Stimulated activated CD8-positive, alpha-beta memory T cell treated with anti-CD3 and anti-CD28 coated beads, Interleukin-4, amount 100 ng/mL, for 24 hours (primary cell): Measurements from ENCODE around the gene CADM1.

Source experiments
- DNase-seq: peaks from one replicate; pipeline ENCODE4 v3.0.0-alpha.2; 2020; ENCODE audit warnings: low read depth

The CADM1 gene

DNA sequence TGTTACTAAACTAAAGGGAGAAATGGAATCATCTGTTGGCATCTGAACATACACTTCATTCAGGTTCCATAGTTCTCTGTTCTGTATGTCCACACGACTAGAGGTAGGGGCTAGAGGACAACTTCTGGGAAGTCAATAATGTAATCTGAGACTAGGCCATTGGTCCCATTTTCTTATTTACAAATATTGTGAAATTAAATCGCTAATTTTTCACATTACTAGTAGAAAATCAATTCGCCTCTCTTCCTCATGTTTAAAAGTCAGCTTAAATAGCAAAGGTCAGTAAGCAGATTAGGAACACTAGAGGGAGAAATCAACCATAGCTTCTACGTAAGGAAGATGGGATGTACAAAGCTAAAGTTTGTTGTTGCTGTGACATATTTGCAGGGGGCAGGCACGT, 59.7 kb downstream of the CADM1 start:
- no peak for DNase-seq

DNA sequence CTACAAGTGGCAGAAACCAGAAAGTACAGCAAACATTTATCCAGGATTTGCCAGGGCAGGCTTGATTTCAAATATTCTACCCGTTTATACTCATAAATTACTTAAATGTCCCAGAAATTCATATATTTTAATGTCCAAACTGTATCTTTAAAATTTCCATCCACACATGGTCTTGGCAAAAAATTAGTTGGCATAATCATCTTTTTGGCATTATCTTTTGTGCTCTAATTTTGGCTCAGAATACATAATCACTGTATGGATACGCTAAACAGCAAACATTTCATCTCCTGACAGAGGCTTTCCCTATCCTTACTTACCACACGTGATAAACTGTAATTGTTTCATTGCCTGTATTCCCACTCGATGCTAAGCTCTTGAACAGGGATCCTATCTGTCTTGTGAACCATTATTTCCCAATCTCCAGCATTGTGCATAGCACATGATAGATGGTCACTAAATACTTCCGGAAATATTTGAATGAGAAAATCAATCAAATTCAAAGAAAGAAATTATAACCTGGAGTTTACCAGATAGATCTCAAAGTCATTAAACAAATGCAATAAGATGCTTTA, 64.2 kb downstream of the CADM1 start:
- no peak for DNase-seq

DNA sequence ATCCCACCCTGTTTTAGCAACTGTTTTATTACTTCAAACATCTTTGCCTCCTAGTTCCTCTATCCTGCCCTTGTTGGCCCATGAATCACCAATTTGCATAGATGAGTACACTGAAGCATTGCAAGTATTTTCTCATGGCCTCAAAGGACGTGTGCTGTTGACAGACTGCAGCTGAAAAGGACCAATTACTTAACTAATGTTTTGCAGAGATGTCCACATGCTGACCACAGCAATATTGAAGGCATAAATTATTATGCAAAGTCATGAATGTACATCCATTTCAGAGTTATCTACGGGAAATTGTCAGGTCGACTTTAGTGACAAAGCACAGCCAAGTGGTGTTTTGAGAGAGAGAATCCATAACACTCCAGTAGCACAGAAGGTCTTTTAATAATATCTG, 64.8 kb downstream of the CADM1 start:
- DNase-seq, result no peak

GRCh38 chr11:115437902-115438575, 66.2 kb downstream of the CADM1 start:
- no peak for DNase-seq

- DNase-seq, result no peak
Measured at GRCh38 chr11:115430345-115430744, 73.9 kb downstream of the CADM1 start.

DNA sequence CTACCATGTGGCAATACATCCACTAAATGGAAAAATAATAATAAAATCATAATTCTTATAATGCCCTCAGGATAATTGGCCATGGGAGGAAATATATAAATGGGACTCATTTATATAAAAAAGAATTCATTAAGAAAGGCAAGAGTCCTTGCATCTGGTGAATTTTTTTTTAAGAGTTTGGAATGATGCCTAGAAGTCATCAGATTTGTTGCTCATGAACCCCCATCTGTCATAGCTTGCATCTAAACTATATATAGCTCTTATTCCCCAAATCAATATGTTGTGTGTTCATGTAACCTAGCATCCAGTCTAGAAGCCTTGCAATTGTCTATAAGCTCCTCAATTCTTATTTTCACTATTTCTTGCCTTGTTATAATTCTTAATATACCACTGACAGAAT, 75.9 kb downstream of the CADM1 start:
- DNase-seq, result no peak

DNA sequence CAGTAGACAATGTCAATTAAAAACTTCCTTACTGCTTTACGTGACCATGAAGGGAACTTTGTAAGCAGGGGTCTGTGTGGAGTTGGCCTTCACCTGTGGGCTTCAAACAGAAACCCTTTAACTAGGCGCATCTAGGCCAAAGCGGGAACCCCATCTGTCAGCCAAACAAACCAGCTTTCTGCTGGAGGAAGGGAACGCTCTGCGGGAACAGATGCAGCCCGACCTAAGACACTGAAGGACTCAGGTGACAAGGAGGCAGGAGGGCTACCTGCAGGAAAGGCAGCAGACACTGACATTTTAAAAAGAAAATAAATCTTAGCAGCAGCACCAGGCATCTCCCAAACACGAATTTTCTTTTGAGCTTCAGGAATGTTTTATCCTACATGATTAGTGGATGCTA, 78.4 kb downstream of the CADM1 start:
- no peak for DNase-seq

- DNase-seq, result no peak
Measured at GRCh38 chr11:115425250-115425649, 79.0 kb downstream of the CADM1 start.

- DNase-seq, result no peak
Measured at GRCh38 chr11:115423728-115424459, 80.3 kb downstream of the CADM1 start.

GRCh38 chr11:115421992-115422689, 82.1 kb downstream of the CADM1 start:
- no peak for DNase-seq

DNA sequence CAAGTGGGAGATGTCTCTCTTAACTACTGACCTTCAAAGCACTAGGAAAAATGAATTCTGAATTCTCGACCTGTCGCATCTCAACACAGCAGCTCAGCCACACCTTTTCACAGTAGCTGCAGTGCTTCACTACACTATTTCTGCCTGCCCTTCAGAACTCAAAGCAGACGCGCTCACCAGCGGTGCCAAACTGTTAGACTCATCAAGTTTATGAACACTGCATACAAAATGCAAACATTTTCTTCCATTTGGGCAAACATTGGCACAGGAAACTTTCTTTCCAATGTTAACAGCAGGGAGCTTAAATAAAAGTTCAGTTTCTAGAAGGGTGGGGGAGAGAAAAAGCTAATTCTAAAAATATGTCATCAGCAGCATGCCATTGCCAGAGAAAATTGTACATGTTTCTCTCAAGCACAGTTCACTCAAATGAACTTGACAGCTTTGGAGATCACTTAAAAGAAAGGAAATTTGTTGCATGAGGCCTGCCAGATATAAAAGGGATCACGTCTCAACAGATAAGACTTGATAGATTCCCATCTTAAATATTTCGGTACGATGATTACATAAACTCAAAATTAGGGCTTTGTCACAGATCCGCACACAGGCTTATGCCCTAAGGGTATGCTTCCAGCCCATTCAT, 82.7 kb downstream of the CADM1 start:
- no peak for DNase-seq

DNA sequence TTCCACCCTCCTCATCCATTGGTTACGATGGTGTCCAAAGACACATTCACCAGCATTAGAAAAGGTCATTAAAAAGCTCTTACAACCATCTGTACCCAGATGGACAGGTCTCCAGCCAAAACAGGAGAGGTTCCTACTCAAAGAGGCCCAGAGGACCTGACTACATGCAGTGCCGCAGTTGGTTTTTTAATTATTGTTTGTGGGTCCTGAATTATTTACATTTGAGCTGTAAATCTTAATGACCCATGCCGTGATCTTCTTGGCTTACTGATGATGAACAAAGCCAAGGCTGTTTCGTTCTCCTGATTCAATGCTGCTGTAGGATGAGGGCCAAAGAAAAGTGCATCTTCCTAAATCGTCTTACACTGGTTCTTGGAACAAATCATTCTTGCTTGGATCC, 83.7 kb downstream of the CADM1 start:
- no peak for DNase-seq

GRCh38 chr11:115418626-115419025, 85.6 kb downstream of the CADM1 start:
- no peak for DNase-seq

DNA sequence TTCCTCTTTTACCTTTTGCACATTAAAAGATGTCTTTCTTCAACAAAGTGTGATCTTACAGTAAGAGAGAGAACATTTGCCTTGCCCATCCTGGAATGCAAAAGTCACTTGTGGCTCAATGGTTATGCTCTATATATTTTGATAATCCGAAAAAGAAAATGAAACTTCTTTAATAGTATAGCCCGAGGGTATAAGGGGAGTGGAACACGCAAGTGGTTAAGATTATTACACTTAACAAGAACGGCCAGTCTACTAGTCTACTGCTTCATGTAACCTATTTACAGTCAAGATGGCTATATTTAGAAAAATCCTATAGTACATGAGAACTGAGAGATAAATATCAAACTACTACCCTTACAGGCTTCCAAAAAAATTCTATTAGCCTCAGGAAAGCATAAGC, 86.1 kb downstream of the CADM1 start:
- DNase-seq, result no peak

DNA sequence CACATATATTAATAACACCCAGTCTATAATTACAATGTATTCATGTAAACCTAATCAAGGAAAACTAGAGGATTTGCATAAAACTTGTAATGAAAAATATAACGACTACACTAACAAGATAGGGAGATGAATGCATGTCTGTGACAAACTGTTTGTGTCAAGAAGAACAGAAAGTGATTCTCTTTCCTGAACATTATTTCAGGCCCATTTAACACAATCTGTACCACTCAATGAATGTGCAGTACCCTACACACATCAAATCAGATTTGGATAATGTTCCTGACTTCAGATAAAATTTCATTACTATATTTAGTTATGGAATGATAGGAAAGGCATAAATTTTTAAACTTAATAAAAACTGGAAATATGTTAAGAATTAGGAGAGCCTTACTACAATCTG, 93.1 kb downstream of the CADM1 start:
- no peak for DNase-seq

- DNase-seq, result no peak
Measured at GRCh38 chr11:115409691-115410220, 94.5 kb downstream of the CADM1 start.

DNA sequence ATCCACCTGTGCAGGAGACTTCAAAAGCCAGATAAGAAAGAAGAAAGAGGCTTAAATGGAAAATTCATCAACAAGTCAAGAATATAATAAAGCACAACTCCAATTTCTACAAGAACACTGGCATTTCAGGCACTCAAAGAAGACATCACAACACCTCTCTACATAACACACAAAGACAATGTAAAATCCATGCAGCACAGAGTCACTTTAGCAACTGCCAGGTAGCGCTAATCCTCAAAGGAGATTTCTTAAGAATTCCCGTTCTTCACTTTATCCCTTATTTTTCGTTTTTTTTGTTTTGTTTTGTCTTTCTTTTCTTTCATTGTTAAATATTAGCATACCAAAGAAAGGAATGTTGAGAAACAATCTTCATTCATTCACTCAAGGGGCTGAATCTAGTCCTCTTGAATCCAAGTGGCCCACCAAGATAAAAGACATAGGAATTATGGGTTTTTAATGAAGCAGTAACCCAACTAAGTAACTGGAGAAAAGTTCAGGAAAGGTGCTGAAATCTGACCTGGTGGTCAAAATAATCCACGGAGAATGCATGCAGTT, 95.0 kb downstream of the CADM1 start:
- DNase-seq, result no peak

DNA sequence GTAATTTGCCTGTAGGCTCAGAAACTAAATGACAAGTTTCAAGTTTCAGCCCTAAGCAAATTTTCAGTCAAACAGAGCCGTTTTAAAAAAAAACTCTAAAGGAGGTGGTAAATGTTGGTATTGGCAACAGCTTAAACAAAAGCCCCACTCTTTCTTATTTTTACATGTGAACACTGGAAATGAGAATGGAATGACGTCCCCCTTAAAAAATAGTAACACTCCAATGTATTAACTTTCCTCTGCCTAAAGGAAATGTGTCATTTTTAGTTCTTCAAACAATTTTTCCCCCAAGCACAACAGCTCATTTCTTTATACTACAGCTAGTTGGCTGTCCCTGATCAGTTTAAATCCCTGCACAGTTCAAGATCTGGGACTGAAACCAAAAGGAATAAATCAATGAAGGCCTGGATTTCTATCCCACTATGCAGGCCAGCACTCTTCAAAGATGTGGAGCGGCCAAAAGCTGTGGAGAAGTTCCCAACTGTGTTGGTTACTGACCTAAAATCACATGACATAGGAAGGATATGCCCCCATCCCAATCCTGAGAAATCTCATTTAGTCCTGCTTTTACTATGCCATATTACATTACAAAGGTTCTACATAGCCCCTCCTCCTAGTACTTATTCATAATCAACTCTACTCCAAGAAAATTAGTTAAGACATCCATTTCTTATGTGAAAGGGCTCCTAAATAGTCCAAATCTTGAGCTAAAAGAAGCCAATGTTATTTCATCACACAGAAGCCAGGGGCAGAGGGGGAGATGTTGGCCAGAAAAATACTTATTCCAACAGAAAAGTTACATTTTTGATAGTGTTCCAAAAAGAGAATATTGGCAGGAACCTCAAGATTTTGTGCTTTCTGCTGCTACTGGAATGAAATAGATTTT, 95.9 kb downstream of the CADM1 start:
- no peak for DNase-seq

DNA sequence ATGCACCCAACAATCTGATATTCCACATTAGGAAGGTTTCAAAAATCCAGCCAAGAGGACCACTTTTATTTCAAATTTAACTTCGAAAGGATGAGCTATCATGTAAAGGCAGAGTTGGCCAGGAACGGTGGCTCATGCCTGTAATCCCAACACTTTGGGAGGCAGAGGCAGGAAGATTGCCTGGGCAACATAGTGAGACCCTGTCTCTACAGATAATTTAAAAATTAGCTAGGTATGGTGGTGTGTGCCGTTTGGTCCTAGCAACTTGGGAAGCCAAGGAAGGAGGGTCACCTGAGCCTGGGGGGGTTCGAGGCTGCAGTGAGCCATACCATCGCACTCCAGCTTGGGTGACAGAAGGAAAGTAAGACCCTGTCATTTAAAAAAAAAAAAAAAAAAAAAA, 96.7 kb downstream of the CADM1 start:
- no peak for DNase-seq

GRCh38 chr11:115406404-115406803, 97.8 kb downstream of the CADM1 start:
- no peak for DNase-seq
